B cell (primary cell): ENCODE results near the gene WASF2.

Experiments
- EZH2 ChIP-seq: IDR thresholded peaks from 2 replicates; pipeline ENCODE4 v1.6.1; 2012; ENCODE audit warnings: borderline replicate concordance, low read depth, mild to moderate bottlenecking, moderate library complexity, low read length; ENCODE audit not compliant: insufficient read depth, poor library complexity, severe bottlenecking
- TF ChIP-seq, protein P1 (sequence below): fragments of 200-600 bp; IDR thresholded peaks from one replicate; pipeline ENCODE4 v1.8.0; 2022; ENCODE audit warnings: antibody characterized with exemption, mild to moderate bottlenecking

DNA sequence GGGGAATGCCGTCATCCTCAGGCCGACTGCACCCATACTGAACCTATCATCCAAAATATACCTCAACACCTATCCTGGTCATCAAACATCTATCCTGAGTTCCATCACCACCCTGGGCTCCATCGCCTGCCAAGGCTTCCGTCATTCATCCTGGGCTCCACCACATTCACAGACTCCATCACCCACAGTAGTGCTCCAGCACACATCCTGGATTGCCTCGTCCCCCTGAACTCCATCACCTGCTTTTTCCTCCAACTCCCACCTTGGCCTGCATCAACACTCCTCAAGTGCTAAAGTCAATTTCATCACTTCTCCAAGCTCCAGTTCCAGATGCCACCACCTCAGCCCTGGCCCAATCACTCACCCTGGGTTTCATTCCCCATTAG lies 131.0 kb downstream of the WASF2 start:
- TF ChIP-seq, protein P1, sequence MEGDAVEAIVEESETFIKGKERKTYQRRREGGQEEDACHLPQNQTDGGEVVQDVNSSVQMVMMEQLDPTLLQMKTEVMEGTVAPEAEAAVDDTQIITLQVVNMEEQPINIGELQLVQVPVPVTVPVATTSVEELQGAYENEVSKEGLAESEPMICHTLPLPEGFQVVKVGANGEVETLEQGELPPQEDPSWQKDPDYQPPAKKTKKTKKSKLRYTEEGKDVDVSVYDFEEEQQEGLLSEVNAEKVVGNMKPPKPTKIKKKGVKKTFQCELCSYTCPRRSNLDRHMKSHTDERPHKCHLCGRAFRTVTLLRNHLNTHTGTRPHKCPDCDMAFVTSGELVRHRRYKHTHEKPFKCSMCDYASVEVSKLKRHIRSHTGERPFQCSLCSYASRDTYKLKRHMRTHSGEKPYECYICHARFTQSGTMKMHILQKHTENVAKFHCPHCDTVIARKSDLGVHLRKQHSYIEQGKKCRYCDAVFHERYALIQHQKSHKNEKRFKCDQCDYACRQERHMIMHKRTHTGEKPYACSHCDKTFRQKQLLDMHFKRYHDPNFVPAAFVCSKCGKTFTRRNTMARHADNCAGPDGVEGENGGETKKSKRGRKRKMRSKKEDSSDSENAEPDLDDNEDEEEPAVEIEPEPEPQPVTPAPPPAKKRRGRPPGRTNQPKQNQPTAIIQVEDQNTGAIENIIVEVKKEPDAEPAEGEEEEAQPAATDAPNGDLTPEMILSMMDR = no peak
- no peak for TF ChIP-seq EZH2
